ENCODE data around the gene MPHOSPH9.
"Not testable (repeated sequence)": the region's sequence is repeated elsewhere in the genome, so short reads cannot be mapped to it uniquely, and the experiment has no call there.

Gene MPHOSPH9

DNA sequence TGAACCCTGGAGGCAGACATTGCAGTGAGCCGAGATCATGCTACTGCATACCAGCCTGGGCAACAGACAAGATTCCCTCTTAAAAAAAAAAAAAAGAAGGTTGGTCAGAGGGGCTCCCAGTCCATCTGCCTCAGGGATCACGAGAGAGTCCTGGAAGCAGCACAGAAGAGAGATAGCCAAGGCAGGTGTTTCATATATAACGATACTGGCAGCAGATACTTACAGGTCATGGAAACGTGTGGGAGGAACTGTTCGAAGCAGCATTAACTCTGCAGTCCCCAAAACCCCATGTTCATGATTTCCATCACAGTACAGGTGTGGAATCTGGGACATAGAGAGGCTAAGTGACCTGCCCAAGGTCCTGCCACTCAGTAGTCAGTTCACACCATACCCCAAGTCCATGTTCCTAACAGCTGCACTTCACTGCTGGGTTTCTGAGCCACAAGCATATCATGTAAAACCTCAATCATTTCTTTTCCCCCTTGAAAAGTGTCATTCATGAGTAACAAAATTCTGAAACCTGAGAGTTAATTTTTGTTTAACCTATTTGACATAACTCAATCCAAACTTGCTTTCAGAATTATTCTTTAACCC, 22.0 kb upstream of the MPHOSPH9 start:
- Histone ChIP-seq H3K27me3 (ENCODE audit: control insufficient read depth, insufficient read depth, low read length) (no peaks in the 10 kb centered on the region), H3K27ac (ENCODE audit: low read length) (no peak overlapping the region), H3K4me1 (ENCODE audit: control insufficient read depth, insufficient read depth, low read length) (no peaks in the 10 kb centered on the region), H3K36me3 (ENCODE audit: control insufficient read depth, insufficient read depth, low read length) (peaks cover 10% of the 10 kb centered on the region), H3K4me3 (ENCODE audit: low read length) (no peak overlapping the region), H3K9me3 (ENCODE audit: control insufficient read depth, insufficient read depth, low read length) (no peaks in the 10 kb centered on the region)
- no CpG with 5 or more reads among the region's 5 CpGs for WGBS (ENCODE audit: insufficient coverage, insufficient read length)
- no peak for DNase-seq (ENCODE audit: low read depth, low spot score)

DNA sequence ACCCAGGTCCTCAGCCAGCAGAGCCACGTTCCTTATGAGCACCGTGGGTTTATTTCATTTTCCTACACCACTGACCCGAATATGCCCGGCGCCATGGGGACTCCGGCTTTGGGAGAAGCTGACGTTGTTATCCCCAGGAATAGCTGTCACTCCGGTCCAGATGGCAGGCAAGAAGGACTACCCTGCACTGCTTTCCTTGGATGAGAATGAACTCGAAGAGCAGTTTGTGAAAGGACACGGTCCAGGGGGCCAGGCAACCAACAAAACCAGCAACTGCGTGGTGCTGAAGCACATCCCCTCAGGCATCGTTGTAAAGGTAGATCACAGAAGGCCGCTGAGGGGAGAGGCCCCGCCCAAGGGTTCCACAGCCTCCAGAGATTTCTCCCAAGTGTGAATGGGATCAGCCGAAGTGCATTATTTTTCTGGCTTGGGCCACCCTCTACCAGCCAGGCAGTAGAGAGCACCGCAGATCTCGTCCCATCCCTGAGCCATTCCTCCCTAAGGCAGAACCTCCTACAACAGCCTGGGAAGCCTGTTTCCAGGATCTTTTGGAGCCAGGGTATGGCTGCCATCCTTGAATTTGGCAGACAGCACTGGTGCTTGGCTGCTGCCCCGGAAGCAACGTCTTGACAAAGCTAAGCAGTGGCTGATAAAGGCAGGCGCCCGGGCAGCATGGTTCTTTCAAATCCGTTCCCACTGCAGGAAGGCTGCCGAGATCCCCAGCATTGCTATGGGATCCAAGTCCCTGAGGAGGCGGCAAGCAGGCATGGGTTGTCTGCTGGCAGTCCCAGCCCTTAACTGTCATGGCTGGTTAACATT, 20.9 kb upstream of the MPHOSPH9 start:
- no peak for DNase-seq (ENCODE audit: low read depth, low spot score)
- no peak overlapping the region for H3K4me3 ChIP-seq (ENCODE audit: low read length)
- no peak overlapping the region for H3K27ac ChIP-seq (ENCODE audit: low read length)
- H3K4me1 ChIP-seq (ENCODE audit: control insufficient read depth, insufficient read depth, low read length), result no peaks in the 10 kb centered on the region
- peaks cover 14% of the 10 kb centered on the region for H3K36me3 ChIP-seq (ENCODE audit: control insufficient read depth, insufficient read depth, low read length)
- no CpG with 5 or more reads among the region's 24 CpGs for WGBS (ENCODE audit: insufficient coverage, insufficient read length)
- no peaks in the 10 kb centered on the region for H3K9me3 ChIP-seq (ENCODE audit: control insufficient read depth, insufficient read depth, low read length)
- H3K27me3 ChIP-seq (ENCODE audit: control insufficient read depth, insufficient read depth, low read length), result no peaks in the 10 kb centered on the region

DNA sequence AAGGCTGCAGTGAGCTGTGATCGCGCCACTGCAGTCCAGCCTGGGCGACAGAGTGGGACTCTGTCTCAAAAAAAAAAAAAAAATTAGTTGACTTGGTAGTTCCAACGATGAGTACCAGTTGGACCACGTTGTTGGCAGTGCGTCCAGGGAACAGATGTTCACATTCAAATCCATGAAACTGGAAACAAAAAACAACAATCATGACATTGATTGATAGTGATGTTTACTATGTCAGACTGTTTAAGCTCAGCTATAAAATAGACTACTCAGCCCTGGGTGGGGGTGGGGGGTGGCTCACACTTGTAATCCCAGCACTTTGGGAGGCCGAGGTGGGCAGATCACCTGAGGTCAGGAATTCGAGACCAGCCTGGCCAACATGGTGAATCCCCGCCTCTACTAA, 19.4 kb upstream of the MPHOSPH9 start:
- H3K36me3 ChIP-seq (ENCODE audit: control insufficient read depth, insufficient read depth, low read length), result peaks cover 14% of the 10 kb centered on the region
- H3K4me3 ChIP-seq (ENCODE audit: low read length); H3K4me1 ChIP-seq (ENCODE audit: control insufficient read depth, insufficient read depth, low read length); DNase-seq (ENCODE audit: low read depth, low spot score); H3K27ac ChIP-seq (ENCODE audit: low read length); H3K9me3 ChIP-seq (ENCODE audit: control insufficient read depth, insufficient read depth, low read length); H3K27me3 ChIP-seq (ENCODE audit: control insufficient read depth, insufficient read depth, low read length): not testable (repeated sequence)
- WGBS (ENCODE audit: insufficient coverage, insufficient read length), result no CpG with 5 or more reads among the region's 9 CpGs

DNA sequence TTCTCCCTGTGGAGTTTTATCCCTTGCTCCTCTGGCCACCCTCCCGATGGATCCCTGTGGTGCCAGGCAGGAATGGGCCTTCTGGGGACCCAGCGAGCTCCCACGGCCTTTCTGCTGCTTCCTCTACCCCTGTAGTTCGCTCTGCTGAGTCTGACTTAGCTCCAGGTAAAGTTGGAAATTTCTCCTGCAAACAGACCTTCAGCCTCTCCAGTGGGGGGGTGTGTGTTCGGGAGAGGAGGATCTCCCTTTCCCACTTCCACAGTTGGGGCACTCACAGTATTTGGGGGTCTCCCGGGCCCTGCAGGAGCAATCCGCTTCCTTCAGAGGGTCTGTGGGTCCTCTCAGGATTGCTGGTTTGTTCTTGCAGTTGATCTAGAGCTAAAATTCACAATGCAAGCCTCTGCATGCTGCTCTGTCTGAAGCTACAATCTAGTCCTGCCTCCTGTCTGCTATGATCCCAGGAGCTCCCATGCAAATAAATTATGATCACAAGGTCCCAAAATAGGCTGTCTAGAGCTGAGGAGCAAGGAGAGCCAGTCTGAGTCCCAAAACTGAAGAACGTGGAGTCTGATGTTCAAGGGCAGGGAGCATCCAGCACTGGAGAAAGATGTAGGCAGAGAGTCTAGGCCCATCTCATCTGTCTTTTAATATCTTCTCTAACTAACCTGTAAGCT, 18.6 kb upstream of the MPHOSPH9 start:
- WGBS (ENCODE audit: insufficient coverage, insufficient read length), result no CpG with 5 or more reads among the region's 8 CpGs
- Histone ChIP-seq H3K4me1 (ENCODE audit: control insufficient read depth, insufficient read depth, low read length) (no peaks in the 10 kb centered on the region), H3K36me3 (ENCODE audit: control insufficient read depth, insufficient read depth, low read length) (peaks cover 14% of the 10 kb centered on the region), H3K9me3 (ENCODE audit: control insufficient read depth, insufficient read depth, low read length) (no peaks in the 10 kb centered on the region), H3K4me3 (ENCODE audit: low read length) (no peak overlapping the region), H3K27ac (ENCODE audit: low read length) (no peak overlapping the region), H3K27me3 (ENCODE audit: control insufficient read depth, insufficient read depth, low read length) (no peaks in the 10 kb centered on the region)
- DNase-seq (ENCODE audit: low read depth, low spot score), result no peak

DNA sequence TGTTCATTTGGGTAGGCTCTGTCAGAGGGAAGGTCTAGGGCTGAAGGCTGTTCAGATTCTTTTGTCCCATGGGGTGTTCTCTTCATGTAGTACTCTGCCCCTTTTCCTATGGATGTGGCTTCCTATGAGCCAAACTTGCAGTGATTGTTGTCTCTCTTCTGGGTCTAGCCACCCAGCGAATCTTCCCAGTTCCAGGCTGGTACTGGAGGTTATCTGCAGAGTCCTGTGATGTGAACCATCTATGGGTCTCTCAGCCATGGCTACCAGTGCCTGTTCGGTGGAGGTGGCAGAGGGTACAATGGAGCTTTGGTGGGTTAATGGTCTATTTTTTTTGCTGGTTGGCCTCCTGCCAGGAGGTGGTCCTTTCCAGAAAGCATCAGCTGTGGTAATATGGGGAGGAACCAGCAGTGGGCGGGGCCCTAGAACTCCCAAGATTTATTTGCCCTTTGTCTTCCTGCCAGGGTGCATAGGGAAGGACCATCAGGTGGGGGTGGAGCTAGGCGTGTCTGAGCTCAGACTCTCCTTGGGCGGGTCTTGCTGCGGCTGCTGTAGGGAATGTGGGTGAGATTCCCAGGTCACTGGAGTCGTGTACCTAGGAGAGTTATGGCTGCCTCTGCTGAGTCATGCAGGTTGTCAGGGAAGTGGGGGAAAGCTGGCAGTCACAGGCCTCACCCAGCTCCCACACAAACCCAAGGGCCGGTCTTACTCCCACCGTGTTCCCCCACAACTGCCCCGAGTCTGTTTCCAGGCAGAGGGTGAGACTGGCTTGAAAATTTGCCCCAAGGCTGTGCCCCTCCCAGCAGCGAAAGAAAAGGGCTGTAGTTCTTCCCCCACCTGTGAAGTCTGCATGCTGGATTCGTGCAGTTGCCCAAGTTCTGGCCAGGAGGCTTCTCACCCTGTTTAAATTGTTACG, 17.8 kb upstream of the MPHOSPH9 start:
- H3K27ac ChIP-seq (ENCODE audit: low read length), result no peak overlapping the region
- peaks cover 14% of the 10 kb centered on the region for H3K36me3 ChIP-seq (ENCODE audit: control insufficient read depth, insufficient read depth, low read length)

DNA sequence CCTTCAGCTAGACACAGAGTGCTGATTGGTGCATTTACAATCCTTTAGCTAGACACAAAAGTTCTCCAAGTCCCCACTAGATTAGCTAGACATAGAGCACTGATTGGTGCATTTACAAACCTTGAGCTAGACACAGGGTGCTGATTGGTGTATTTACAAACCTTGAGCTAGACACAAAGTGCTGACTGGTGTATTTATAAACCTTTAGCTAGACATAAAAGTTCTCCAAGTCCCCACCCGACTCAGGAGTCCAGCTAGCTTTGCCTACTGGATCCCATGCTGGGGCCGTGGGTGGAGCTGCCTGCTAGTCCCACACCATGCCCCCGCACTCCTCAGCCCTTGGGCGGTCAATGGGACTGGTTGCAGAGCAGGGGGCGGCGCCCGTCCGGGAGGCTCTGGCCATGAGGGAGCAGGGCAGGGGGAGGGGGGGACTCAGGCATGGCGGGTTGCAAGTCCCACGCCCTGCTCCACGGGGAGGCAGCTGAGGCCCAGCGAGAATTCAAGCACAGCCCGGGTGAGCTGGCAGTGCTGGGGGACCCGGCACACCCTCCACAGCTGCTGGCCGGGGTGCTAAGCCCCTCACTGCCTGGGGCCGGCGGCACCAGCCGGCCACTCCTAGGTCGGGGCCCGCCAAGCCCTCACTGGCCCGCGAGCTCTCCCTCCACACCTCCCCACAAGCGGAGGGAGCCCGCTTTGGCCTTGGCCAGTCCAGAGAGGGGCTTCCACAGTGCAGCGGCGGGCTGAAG, 16.2 kb upstream of the MPHOSPH9 start:
- not testable (repeated sequence) for H3K4me3 ChIP-seq (ENCODE audit: low read length); H3K27me3 ChIP-seq (ENCODE audit: control insufficient read depth, insufficient read depth, low read length); H3K27ac ChIP-seq (ENCODE audit: low read length); H3K9me3 ChIP-seq (ENCODE audit: control insufficient read depth, insufficient read depth, low read length); DNase-seq (ENCODE audit: low read depth, low spot score); H3K4me1 ChIP-seq (ENCODE audit: control insufficient read depth, insufficient read depth, low read length)
- H3K36me3 ChIP-seq (ENCODE audit: control insufficient read depth, insufficient read depth, low read length), result peaks cover 13% of the 10 kb centered on the region
- no CpG with 5 or more reads among the region's 26 CpGs for WGBS (ENCODE audit: insufficient coverage, insufficient read length)

More for the DNA sequence above, 17.8 kb upstream of the MPHOSPH9 start:
- DNase-seq (ENCODE audit: low read depth, low spot score), result no peak
- no CpG with 5 or more reads among the region's 13 CpGs for WGBS (ENCODE audit: insufficient coverage, insufficient read length)
- no peak overlapping the region for H3K4me3 ChIP-seq (ENCODE audit: low read length)
- H3K4me1 ChIP-seq (ENCODE audit: control insufficient read depth, insufficient read depth, low read length), result no peaks in the 10 kb centered on the region
- no peaks in the 10 kb centered on the region for H3K9me3 ChIP-seq (ENCODE audit: control insufficient read depth, insufficient read depth, low read length)
- no peaks in the 10 kb centered on the region for H3K27me3 ChIP-seq (ENCODE audit: control insufficient read depth, insufficient read depth, low read length)

DNA sequence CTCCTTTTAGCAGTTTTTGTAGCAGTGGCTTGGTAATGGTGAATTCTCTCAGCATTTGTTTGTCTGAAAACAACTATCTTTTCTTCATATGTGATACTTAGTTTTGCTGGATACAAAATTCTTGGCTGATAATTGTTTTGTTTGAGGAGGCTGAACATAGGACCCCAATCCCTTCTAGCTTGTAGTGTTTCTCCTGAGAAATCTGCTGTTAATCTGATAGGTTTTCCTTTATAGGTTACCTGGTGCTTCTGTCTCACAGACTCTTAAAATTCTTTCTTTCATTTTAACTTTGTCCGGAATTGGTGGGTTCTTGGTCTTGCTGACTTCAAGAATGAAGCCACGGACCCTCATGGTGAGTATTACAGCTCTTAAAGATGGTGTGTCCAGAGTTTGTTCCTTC, 15.2 kb upstream of the MPHOSPH9 start:
- no CpG with 5 or more reads among the region's 2 CpGs for WGBS (ENCODE audit: insufficient coverage, insufficient read length)
- not testable (repeated sequence) for DNase-seq (ENCODE audit: low read depth, low spot score); H3K4me1 ChIP-seq (ENCODE audit: control insufficient read depth, insufficient read depth, low read length); H3K4me3 ChIP-seq (ENCODE audit: low read length); H3K27me3 ChIP-seq (ENCODE audit: control insufficient read depth, insufficient read depth, low read length); H3K27ac ChIP-seq (ENCODE audit: low read length); H3K9me3 ChIP-seq (ENCODE audit: control insufficient read depth, insufficient read depth, low read length); H3K36me3 ChIP-seq (ENCODE audit: control insufficient read depth, insufficient read depth, low read length)

DNA sequence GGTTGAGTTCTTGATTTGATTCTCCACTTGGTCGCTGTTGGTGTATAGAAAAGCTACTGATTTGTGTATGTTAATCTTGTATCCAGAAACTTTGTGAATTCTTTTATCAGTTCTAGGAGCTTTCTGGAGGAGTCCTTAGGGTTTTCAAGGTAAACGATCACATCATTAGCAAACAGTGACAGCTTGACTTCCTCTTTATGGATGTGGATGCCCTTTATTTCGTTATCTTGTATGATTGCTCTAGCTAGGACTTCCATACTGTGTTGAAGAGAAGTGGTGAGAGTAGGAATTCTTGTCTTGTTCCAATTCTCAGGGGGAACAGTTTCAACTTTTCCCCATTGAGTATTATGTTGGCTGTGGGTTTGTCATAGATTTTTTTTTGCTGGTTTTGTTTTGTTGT, 12.7 kb upstream of the MPHOSPH9 start:
- H3K27me3 ChIP-seq (ENCODE audit: control insufficient read depth, insufficient read depth, low read length), result no peaks in the 10 kb centered on the region
- H3K27ac ChIP-seq (ENCODE audit: low read length), result no peak overlapping the region
- no peak for DNase-seq (ENCODE audit: low read depth, low spot score)
- no peak overlapping the region for H3K4me3 ChIP-seq (ENCODE audit: low read length)
- H3K4me1 ChIP-seq (ENCODE audit: control insufficient read depth, insufficient read depth, low read length), result no peaks in the 10 kb centered on the region
- H3K36me3 ChIP-seq (ENCODE audit: control insufficient read depth, insufficient read depth, low read length), result peaks cover 4% of the 10 kb centered on the region
- no CpG with 5 or more reads among the region's 3 CpGs for WGBS (ENCODE audit: insufficient coverage, insufficient read length)
- no peaks in the 10 kb centered on the region for H3K9me3 ChIP-seq (ENCODE audit: control insufficient read depth, insufficient read depth, low read length)

DNA sequence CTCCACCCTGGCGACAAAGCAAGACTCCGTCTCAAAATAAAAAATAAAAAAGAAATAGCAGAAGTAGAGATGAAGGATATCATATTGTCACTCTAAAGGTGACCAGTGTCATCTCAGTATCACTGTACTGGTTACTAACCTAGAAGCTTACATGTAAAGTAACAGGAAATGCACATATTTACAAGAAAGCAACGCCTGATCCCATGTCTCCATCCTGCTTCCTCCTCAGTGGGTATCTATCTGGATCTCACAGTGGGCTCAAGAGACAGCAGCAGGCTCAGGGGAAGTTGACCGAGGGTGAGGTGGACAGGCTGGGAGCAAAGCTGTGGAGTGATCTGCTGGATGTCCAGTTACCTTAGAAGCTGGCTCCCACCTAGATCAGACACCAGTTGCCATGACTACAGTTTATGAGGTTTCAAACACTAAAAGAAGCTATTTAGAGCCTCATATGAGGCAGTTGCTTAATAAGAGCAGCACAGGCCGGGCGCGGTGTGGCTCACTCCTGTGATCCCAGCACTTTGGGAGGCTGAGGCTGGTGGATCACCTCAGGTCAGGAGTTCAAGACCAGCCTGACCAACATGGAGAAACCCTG, 10.8 kb upstream of the MPHOSPH9 start:
- WGBS (ENCODE audit: insufficient coverage, insufficient read length), result no CpG with 5 or more reads among the region's 7 CpGs
- no peak overlapping the region for H3K27ac ChIP-seq (ENCODE audit: low read length)
- DNase-seq (ENCODE audit: low read depth, low spot score), result no peak

More for the DNA sequence above, 10.8 kb upstream of the MPHOSPH9 start:
- Histone ChIP-seq H3K4me1 (ENCODE audit: control insufficient read depth, insufficient read depth, low read length) (no peaks in the 10 kb centered on the region), H3K27me3 (ENCODE audit: control insufficient read depth, insufficient read depth, low read length) (no peaks in the 10 kb centered on the region), H3K9me3 (ENCODE audit: control insufficient read depth, insufficient read depth, low read length) (no peaks in the 10 kb centered on the region), H3K4me3 (ENCODE audit: low read length) (no peak overlapping the region), H3K36me3 (ENCODE audit: control insufficient read depth, insufficient read depth, low read length) (no peaks in the 10 kb centered on the region; the same call in 1 of the 2 replicates)

All from iPS DF 6.9 (cell line).